RKO (cell line): ENCODE data around the gene BPIFA3.

Experiments used
- DNase-seq: peaks from one replicate; pipeline ENCODE4 v3.0.0-alpha.2; 2016; ENCODE audit warnings: low spot score

BPIFA3 gene

DNA sequence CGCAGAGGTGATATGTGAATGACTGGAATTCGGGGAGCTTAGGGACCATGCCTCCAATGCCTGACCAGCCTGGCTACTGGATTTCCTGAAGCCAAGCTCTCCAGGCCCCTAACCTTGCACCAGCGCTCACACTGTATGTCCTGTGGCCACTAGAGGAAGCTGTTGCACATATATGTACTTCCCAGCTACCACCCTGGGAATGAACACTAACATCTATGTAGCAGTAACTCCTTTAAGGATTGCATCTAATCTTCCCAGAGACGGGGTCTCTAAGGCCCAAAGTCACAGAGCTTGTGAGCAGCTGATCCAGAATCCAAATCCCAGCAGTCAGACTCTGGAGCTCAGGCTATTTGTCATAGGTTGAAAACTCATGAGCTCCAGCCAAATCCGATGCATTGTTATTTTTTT lies 45.5 kb downstream of the BPIFA3 start:
- DNase-seq = peak; percentile 73

DNA sequence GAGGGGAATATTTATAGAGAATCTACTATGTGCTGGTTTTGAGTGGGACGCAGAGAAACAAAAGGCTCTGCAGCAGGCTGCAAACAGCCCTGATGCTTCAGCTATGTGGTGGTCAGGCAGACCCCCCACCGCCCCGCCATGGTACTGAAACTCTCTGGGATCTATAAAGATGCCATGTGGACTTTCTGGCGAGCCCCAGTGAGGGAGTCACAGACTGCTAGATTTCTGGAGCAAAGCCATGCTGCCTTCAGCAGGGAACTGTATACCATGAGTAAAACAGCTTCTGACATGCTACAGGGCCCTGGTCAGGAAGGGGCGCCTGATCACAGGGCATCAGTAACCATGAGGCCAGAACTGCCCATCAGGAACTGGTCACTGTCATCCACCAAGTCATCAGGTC lies 46.6 kb downstream of the BPIFA3 start:
- DNase-seq = no peak

DNA sequence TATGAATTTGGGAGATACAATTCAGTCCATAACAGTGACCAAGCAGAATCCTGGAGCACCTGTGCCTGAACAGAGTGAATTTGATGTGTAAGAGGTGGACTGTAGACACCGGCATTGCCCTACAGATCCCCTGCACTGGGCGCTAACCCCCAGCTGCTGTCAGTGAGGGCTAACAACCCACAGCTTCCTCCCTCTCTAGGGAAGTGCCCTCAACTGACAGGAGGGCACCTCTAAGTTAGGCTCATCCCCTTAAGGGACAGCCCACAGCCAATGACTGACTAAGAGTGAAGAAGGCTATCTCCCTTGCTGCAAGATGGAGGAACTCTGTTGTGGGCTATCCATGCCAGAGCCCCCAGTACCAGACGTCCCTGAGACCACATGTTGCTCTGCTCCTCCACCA lies 50.5 kb downstream of the BPIFA3 start:
- no peak for DNase-seq

DNA sequence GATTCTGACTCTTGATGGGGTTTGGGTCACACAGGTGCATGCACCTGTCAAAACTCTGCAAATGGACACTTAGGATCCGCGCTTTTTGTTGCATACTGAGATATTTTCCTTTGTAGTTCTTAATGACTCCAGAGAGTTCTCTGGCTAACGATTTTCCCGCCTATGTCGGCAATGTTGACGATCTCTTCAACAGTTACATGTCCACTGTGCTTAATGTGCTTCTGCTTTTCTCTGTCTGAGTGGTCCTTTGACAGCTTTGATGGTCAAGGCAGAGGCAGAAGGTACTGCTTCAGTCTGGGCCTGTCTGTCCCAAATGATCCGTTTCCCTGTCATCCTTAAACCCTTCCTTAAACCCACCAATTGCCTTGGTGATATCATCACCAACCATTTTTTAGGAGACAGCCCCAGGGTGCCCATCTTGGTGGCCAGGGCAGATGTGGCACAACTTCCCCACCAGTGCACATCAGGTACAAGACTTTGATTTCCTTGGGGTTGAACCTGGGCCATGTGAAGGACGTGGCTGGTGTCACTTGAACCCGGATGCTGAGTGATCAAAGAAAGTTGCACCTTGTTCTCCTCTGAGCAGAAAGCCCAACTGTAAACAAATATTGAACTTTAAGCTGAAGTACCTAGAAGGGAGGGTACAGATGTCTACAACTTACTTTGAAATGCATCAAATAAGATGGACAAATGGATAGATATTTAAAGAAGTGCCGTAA lies 55.2 kb downstream of the BPIFA3 start:
- DNase-seq = no peak

DNA sequence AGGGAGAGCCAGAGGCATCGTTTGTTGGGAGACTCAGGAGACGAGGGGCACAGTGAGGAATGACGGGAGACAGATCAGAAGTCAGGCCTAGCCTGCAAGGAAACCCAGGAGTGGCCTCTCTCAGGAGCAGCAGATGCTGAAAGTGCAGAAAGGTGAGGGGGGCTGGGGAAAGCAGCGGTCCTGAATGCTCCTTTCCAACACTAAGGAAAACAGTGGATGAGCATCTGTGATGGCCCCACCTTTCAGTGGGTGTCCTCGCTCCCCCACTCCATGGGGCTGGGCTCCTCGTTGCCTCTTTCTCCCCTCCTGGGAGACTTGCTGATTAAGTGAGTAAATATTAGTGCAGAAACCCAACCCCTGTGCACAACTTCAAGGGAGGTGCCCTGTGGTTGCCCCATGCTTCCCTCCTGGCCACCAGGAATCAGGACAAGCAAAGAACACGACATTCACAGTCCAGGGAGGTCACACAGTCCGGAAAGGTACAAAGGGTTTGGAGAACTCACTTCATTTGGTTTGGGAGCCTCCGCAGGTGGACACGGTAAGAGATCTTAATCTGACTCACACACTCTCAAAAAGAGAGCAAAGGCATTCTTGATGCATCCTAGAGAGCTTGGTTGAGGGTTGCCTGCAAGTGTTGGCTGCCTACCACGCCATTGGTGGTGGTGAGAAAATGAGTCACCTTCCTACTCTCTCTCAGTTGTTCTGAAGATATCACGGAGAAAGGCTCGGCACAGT lies 56.1 kb downstream of the BPIFA3 start:
- DNase-seq = no peak

DNA sequence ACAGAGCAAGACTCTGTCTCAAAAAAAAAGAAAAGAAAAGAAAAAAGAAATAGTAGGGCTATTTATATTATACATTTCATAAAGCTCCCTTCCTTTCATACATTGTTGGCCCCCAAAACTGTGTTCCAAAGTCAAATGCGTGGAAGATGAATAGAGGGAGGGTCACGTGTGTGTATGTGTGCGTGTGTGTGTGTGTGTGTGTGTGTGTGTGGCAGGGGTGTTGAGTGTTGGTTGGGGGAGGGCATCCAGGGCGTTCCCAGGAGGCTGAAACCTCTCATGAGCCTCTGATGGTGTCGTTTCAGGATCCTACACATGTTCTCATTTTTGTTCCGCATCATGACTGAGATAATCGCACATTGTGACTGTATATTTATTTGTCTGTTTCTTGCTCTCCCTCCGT lies 58.1 kb downstream of the BPIFA3 start:
- DNase-seq = no peak

DNA sequence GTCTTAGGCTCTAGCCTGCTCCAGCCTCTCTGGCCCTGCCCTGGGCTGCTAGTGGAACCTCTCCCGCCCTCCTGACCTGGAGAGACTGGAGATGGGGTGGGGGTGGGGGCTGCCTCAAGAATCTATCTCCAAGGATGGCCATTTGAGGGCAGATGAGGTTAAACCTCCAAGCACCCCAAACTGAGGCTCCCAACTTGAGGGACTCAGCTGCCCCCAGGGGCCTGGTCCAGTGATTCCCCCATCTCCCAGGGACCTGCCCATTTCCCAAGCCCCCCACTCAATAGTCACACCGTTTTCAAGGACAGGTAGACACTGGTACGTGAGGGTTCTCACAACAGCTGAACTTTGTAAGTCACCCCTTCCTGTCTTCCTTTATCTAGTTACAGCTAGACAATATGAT lies 58.7 kb downstream of the BPIFA3 start:
- no peak for DNase-seq

DNA sequence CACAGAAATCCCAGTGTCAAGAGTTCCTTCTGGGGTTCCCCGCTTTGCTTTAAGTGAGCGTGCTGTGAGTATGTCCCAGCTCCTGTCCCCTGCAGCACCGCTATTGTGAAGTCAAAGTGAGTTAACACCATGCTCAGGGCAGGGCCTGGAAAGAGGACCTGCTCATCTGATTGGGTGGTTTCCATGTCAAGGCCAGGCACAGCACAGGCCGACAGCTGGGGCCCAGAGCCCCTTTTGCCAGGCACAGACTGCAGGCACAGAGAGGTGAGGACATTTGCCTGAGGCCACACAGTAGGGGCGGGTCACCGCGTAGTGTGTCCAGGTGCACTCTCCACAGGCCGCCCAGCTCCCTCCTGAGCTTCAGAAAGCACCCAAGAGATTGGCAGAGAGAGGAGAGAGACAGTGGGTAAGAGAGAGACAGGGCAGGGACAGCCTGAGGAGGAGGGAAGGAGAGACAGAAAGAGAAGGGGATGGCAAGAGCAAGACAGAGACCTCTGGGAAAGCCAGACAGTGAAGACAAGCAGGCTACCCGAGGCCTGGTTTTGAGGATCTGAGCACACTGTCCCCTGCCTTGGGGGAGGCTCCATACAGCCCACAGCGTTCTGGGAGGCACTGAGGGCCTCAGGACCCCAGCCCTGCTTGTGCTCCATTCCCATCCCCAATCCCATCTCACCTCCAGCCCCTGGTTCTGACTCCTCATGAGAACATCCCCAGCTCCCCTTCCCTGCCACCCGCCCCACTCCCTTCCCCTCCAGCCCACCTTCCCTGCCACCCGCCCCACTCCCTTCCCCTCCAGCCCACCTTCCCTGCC lies 59.4 kb downstream of the BPIFA3 start:
- no peak for DNase-seq
